ENCODE measurements around the gene ASCC3.

- no peak for TF ChIP-seq POLR2A (IDR thresholded peaks at IDR 0.05)
- TF ChIP-seq, protein P1, sequence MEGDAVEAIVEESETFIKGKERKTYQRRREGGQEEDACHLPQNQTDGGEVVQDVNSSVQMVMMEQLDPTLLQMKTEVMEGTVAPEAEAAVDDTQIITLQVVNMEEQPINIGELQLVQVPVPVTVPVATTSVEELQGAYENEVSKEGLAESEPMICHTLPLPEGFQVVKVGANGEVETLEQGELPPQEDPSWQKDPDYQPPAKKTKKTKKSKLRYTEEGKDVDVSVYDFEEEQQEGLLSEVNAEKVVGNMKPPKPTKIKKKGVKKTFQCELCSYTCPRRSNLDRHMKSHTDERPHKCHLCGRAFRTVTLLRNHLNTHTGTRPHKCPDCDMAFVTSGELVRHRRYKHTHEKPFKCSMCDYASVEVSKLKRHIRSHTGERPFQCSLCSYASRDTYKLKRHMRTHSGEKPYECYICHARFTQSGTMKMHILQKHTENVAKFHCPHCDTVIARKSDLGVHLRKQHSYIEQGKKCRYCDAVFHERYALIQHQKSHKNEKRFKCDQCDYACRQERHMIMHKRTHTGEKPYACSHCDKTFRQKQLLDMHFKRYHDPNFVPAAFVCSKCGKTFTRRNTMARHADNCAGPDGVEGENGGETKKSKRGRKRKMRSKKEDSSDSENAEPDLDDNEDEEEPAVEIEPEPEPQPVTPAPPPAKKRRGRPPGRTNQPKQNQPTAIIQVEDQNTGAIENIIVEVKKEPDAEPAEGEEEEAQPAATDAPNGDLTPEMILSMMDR (IDR thresholded peaks at IDR 0.05): no peak
- no peak for TF ChIP-seq POLR2AphosphoS5 (IDR thresholded peaks at IDR 0.05)
- TF ChIP-seq EP300 (IDR thresholded peaks at IDR 0.05): no peak
These were observed 72.4 kb downstream of the ASCC3 start for GRCh38 chr6:100808638-100809275.
